MM.1S (cell line): Measurements from ENCODE around the gene ENGASE.

Source experiments
- DNase-seq: peaks from one replicate; pipeline ENCODE4 v3.0.0-alpha.2; 2015
- H2AFZ ChIP-seq: fragments of 300-600 bp; sonication (generic); 2 replicates; pipeline ENCODE4 v1.6.0; 2016; ENCODE audit warnings: antibody characterized with exemption, low read length
- H3F3A ChIP-seq: fragments of 300-600 bp; sonication (generic); 2 replicates; pipeline ENCODE4 v1.6.1; 2016; ENCODE audit warnings: mild to moderate bottlenecking, antibody characterized with exemption, low read length, moderate library complexity, mixed read lengths; ENCODE audit not compliant: insufficient read depth
- H3K27ac ChIP-seq: fragments of 300-600 bp; sonication (generic); 2 replicates; pipeline ENCODE4 v1.5.1; 2016; ENCODE audit warnings: mild to moderate bottlenecking, low read length
- H3K27me3 ChIP-seq: fragments of 300-600 bp; sonication (generic); replicated peaks from 2 replicates; pipeline ENCODE4 v1.6.0; 2016; ENCODE audit warnings: low read length; ENCODE audit not compliant: insufficient read depth
- H3K36me3 ChIP-seq: fragments of 300-600 bp; sonication (generic); replicated peaks from 2 replicates; pipeline ENCODE4 v1.6.1; 2016; ENCODE audit warnings: mild to moderate bottlenecking, low read length, mixed read lengths; ENCODE audit not compliant: insufficient read depth
- H3K4me1 ChIP-seq: fragments of 300-600 bp; sonication (generic); 2 replicates; pipeline ENCODE4 v1.6.1; 2016; ENCODE audit warnings: low read length, mixed read lengths
- H3K4me2 ChIP-seq: fragments of 300-600 bp; sonication (generic); 2 replicates; pipeline ENCODE4 v1.6.0; 2016; ENCODE audit warnings: low read depth, low read length
- H3K4me3 ChIP-seq: fragments of 300-600 bp; sonication (generic); 2 replicates; pipeline ENCODE4 v1.5.1; 2016; ENCODE audit warnings: low read length, mixed read lengths
- H3K79me2 ChIP-seq: fragments of 300-600 bp; sonication (generic); 2 replicates; pipeline ENCODE4 v1.6.1; 2016; ENCODE audit warnings: mixed run types, low read length, mixed read lengths
- H3K9ac ChIP-seq: fragments of 300-600 bp; sonication (generic); 2 replicates; pipeline ENCODE4 v1.6.1; 2016; ENCODE audit warnings: low read length, mixed read lengths
- H3K9me2 ChIP-seq: fragments of 300-600 bp; sonication (generic); replicated peaks from 2 replicates; pipeline ENCODE4 v1.6.1; 2016; ENCODE audit warnings: mild to moderate bottlenecking, low read length, mixed read lengths; ENCODE audit not compliant: insufficient read depth
- H3K9me3 ChIP-seq: fragments of 300-600 bp; sonication (generic); replicated peaks from 2 replicates; pipeline ENCODE4 v1.6.1; 2016; ENCODE audit warnings: mild to moderate bottlenecking, low read length, mixed read lengths; ENCODE audit not compliant: insufficient read depth
- H4K20me1 ChIP-seq: fragments of 300-600 bp; sonication (generic); 2 replicates; pipeline ENCODE4 v1.6.1; 2016; ENCODE audit warnings: mild to moderate bottlenecking, low read length, moderate library complexity, mixed read lengths; ENCODE audit not compliant: insufficient read depth
- CTCF ChIP-seq: fragments of 300-600 bp; sonication (generic); IDR thresholded peaks from 2 replicates; pipeline ENCODE4 v1.5.1; 2016; ENCODE audit warnings: antibody characterized with exemption, low read length, mixed read lengths
- EZH2 ChIP-seq: fragments of 300-600 bp; sonication (generic); optimal IDR thresholded peaks from 2 replicates; pipeline ENCODE3; 2017; ENCODE audit warnings: low read depth, mild to moderate bottlenecking, antibody characterized with exemption, low read length, mixed read lengths
- EZH2phosphoT487 ChIP-seq: fragments of 300-600 bp; sonication (generic); IDR thresholded peaks from 2 replicates; pipeline ENCODE4 v1.6.1; 2018; ENCODE audit warnings: antibody characterized with exemption, low read length

ENGASE gene

GRCh38 chr17:79035686-79036085 lies 38.9 kb upstream of the ENGASE start:
- Histone ChIP-seq H3K4me3 (no peak overlapping the region), H3K27ac (no peak overlapping the region), H3K4me2 (no peak overlapping the region), H3K9ac (no peak overlapping the region), H4K20me1 (no peaks in the 10 kb centered on the region), H3K79me2 (no peaks in the 10 kb centered on the region), H3F3A (no peaks in the 10 kb centered on the region), H3K9me2 (no peaks in the 10 kb centered on the region), H2AFZ (no peak overlapping the region), H3K27me3 (peaks cover 88% of the 10 kb centered on the region), H3K36me3 (no peaks in the 10 kb centered on the region), H3K4me1 (no peaks in the 10 kb centered on the region), H3K9me3 (no peaks in the 10 kb centered on the region)
- TF ChIP-seq EZH2 (no peak), CTCF (no peak), EZH2phosphoT487 (no peak)
- no peak for DNase-seq

- Histone ChIP-seq H3K4me3 (no peak overlapping the region), H3K9ac (no peak overlapping the region), H3K9me3 (no peaks in the 10 kb centered on the region), H4K20me1 (no peaks in the 10 kb centered on the region), H3K79me2 (no peaks in the 10 kb centered on the region), H3F3A (no peaks in the 10 kb centered on the region), H2AFZ (no peak overlapping the region), H3K4me2 (no peak overlapping the region), H3K4me1 (no peaks in the 10 kb centered on the region), H3K27ac (no peak overlapping the region), H3K9me2 (no peaks in the 10 kb centered on the region), H3K27me3 (peaks cover 89% of the 10 kb centered on the region), H3K36me3 (no peaks in the 10 kb centered on the region)
- TF ChIP-seq EZH2phosphoT487: no peak
- TF ChIP-seq CTCF: no peak
- no peak for TF ChIP-seq EZH2
- DNase-seq: no peak
These were observed 38.4 kb upstream of the ENGASE start for GRCh38 chr17:79036181-79036580.

GRCh38 chr17:79036596-79036995 lies 38.0 kb upstream of the ENGASE start:
- Histone ChIP-seq H4K20me1 (no peaks in the 10 kb centered on the region), H3K9ac (no peak overlapping the region), H3F3A (no peaks in the 10 kb centered on the region), H3K4me3 (no peak overlapping the region), H3K4me2 (no peak overlapping the region), H3K36me3 (no peaks in the 10 kb centered on the region), H3K27ac (no peak overlapping the region), H3K9me3 (no peaks in the 10 kb centered on the region), H3K4me1 (no peaks in the 10 kb centered on the region), H3K79me2 (no peaks in the 10 kb centered on the region), H3K27me3 (peaks cover 86% of the 10 kb centered on the region), H2AFZ (no peak overlapping the region), H3K9me2 (no peaks in the 10 kb centered on the region)
- no peak for DNase-seq
- TF ChIP-seq EZH2phosphoT487 (no peak), CTCF (no peak)
